ENCODE measurements around the gene EVPL.
"Not testable (repeated sequence)": the region's sequence is repeated elsewhere in the genome, so short reads cannot be mapped to it uniquely, and the experiment has no call there.

Gene EVPL

DNA sequence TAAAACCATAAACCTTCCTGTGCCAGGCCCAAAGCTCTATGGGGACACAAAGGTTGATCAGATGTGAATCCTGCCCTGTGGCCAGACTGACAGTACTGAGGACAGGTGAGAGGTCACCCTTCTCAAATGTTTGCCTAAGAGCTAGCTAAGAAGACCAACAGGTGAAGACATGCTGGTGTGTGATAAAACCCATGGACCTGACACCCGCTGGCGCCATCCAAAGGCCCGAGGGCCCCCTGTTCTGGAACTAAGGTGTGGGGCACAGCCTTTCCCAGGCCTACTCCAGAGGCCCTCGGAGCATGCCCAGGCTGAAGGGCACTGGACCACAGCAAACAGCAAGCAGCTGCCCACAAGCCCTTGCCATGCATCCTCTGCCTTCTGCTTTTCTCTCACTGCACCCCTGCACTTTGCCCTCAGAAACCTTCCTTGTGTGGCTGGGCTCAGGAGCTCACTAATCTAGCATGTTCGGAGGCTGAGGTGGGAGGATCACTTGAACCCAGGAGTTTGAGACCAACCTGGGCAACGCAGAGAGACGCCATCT, 31.7 kb downstream of the EVPL start:
- DNase-seq = no peak

DNA sequence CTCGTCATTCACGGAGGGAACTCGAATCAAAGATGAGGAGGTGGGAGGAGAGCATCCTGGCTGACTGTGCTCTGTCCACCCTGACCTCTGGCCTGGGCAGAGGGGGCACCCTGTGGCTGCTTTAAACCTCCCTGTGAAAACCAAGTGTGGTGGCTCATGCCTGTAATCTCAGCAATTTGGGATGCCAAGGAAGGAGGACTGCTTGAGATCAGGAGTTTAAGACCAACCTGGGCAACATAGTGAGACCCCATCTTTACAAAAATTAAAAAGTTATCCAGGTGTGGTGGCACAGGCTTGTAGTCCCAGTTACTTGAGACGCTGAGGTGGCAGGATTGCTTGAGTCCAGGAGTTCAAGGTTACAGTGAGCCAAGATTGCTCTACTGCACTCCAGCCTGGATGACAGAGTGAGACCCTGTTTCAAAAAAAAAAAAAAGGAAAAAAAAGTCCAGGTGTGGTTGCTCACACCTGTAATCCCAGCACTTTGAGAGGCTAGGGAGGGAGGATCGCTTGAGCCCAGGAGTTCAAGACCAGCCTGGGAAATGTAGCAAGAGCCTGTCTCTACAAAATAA, 32.2 kb downstream of the EVPL start:
- no peak for DNase-seq

DNA sequence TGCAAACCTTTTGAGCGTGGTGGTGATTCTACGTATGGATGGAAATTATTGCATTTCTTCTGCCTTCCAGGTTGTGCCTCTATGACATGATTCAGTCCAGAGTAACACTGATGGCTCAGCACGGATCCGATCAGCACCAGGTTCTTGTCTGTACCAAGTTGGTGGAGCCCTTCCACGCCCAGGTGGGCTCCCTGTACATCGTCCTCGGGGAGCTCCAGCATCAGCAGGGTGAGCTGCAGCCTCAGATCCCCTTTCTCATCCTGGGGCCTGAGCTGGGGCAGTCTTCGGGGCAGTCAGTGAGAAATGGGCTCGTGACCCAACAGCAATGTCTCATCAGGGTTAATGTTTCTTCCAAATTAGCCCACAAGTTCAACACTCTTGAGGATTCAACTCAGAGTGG, 35.7 kb downstream of the EVPL start:
- DNase-seq = no peak

DNA sequence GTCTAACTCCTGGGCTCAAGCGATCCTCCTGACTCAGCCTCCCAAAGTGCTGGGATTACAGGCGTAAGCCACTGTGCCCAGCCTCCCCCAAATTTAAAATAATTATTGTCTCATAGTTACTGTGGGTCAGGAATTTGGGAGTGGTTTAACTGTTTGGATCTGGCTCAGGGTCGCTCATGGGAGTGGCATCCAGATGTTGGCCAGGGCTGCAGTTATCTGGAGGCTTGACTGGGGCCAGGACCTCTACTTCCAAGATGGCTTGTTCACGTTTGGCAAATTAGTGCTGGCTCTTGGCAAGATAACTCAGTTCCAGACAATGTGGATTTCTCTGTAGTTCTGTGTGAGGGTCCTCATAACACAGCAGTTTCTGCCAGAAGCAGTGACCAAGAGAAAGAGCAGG, 40.1 kb downstream of the EVPL start:
- no peak for DNase-seq

DNA sequence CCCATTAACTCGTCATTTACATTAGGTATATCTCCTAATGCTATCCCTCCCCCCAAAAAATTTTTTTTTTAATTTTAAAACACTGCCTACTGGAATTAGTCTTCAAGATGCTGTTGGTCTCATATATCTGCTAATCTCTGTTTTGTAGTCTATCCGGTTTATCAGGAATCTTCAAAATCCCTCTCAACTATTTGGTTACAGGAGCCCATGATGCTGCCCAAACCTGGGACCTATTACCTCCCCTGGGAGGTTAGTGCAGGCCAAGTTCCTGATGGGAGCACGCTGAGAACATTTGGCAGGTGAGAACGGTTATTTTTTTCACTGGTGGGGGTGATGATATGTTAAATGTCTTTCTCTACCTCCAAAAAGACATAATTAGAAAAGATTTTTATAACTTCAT, 41.1 kb downstream of the EVPL start:
- no peak for DNase-seq

DNA sequence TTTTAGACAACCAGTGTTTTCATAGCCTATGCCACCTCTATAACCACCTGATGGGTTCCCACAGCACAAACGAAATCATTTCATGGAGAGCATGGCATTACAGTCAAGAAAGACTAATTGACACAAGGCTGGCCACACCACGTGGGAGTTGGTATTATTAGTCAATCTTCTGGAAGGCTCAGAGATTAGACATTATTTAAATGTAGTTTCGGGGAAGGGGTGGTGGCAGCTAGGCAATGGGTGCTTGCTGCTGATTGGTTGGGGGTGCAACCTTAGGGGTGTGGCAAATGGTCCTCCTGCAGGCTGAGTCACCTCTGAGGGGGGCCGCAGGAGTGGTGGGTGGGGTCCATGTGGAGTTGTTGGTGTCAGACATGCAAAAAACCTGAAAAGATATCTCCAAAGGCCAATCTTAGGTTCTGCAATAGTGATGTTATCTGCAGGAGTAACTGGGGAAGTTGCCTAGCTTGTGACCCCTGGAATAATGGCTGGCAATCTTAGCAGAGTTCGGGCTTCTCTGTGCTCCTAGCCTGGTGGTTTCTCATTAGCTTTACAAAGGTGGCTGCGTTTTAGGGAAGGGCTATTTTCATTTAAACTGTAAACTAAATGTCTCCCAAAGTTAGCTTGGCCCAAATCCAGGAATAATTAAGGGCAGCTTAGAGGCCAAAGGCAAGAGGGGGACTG, 43.5 kb downstream of the EVPL start:
- no peak for DNase-seq

DNA sequence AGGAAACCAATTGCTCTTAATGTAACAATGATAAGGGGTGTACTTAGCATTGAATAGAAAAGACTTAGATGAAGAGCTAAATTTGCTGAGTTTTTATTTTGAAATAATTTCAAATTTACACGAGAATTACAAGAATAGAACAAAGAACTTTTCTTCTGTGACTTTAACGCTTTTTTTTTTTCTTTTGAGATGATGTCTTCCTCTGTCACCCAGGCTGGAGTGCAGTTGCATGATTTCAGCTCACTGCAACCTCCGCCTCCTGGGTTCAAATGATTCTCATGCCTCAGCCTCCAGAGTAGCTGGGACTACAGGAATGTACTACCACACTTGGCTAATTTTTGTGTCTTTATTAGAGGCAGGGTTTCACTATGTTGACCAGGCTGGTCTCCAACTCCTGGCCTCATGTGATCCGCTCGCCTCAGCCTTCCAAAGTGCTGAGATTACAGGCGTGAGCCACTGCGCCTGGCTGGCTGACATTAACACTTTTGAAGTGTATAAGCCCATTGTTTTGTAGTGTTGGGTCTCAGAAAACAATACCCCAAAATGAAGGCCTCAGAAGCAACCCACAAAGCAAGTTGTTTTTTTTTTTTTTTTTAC, 46.0 kb downstream of the EVPL start:
- no peak for DNase-seq

DNA sequence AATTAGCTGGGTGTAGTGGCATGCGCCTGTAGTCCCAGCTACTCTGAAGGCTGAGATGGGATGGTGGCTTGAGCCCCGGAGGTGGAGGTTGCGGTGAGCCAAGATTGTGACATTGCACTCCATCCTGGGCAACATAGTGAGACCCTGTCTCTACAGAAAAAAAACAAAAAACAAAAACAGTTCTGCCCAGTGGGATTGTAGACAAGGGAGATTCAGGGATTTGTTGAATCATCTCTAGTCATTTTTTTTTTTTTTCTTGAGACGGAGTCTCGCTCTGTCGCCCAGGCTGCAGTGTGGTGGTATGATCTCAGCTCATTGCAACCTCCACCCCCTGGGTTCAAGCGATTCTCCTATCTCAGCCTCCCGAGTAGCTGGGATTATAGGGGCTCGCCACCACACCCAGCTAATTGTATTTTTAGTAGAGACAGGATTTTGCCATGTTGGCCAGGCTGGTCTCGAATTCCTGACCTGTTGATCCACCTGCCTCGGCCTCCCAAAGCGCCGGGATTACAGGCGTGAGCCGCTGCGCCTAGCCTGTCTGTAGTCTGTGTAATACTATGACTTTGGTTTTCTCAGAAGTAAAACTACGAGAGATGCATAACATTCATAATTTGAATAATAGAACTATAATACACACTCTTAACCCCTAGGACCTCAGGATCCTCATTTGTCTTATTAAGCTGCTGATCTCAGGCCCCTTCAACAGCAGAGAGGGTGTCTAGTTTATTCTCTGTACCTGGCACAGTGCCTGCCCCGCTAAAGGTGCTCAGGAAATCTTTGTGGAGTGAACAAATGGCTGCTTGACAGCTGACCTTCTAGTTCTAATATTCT, 46.7 kb downstream of the EVPL start:
- DNase-seq = no peak

DNA sequence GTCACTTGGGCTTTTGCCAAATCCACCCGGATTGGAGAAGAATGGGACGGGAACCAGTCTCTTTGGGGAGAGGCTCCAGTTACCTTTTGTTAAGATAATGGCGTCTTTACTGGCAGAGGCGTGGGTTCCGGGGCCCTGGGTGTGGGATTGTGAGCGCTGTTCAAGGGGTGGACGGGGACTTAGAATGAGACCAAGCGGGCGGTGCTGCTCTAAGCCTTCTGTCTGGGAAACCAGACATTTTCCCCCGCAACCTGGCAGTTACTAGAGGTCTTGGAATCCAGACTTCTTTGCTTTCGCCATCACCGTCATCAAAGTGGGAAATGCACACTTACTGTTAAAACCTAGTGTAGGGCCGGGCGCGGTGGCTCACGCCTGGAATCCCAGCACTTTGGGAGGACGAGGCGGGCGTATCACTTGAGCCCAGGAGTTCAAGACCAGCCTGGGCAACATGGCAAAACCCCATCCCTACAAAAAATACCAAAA, 47.4 kb downstream of the EVPL start:
- peak; percentile 68 for DNase-seq

DNA sequence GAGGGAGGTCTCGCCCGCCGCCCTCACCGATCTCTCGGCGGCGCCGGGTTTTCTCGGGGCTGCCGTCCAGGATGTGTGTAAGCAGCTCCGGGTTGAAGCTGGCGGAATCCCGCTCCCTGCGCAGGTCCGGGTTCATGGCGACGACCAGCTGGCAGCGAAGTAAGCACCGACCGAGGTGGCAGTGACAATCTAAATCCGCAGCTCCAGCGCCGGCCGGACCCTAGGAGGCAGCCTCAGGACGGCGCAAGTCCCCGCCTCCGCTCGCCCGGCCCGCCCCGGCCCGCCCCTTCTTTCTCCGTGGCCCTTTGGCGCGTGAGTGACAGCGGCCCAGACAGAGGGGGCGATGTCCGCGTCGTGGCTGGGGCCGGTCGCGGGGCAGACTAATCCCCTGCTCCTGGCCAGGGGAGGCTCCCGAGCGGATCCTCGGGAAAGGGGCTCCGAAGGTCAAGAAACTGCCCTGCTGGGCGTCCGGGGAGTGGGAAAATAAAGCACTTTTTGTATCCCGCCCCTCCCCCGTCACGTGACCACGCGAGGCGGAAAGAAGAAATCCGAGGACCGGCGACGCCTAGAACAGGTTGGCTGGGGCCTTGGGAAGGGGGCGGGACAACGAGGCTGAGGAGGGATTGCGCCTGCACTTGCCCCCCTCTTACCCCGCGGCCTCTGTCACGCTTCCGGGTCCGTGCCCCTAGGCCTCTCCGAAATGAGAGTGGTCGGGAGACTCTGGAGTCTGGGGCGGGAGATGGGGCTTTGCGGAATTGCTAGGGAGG, 48.0 kb downstream of the EVPL start, which contains the start of the genes ACOX1 and TEN1:
Gene ACOX1 (minus strand): TSS at position 229 of the 767 bp plus-strand sequence. CDS start 93 bp downstream, at position 136.
Gene TEN1 (plus strand): TSS at position 303 of the 767 bp plus-strand sequence. CDS start 6,953 bp downstream, outside the sequence.
- peak; percentile 97 for DNase-seq

DNA sequence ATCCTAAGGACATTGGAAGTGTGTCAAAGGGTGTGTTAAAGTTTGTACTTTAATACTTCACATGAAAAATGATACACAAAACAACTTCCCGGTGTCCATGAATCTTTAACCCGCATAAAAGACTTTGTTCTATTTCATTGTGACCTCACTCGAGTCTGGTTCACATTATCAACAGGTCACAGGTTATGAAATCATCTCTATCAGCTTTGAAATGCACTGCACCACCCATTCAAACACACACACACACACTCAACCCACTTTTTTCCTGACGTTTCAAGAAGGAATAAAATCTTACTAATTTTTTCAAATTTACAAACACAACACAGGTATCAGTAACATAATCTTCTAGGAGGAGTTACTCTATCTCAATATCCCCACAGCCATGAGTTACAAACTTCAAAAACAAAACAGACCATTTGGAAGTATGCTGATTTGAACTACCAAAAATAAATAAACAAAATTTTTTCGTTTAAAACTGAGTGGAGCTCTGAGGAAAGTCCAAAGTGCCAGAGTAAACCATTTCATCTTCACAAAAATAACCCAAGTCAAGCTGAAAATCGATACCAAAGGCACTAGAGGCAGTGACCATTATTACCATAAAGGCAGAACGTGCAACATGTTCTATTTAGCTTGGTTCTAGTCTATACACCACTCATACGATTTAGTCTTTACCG, 50.8 kb downstream of the EVPL start:
- no peak for DNase-seq

DNA sequence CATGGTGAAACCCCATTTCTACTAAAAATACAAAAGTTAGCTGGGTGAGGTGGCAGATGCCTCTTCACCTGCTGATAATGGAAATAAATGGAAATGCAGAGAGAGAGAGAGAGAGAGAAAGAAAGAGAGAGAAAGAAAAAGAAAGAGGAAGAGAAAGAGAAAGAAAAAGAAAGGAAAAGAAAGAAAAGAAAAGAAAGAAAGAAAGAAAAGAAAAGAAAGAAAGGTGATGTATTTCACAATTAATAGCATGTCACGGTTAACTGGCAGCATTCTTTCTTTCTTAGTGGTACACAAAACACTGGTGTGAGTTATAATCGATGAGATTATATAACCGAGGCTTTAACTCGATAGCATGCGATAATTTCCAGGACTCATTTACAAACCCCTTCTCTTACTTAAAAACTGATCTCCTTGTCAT, 51.3 kb downstream of the EVPL start:
- DNase-seq = no peak

DNA sequence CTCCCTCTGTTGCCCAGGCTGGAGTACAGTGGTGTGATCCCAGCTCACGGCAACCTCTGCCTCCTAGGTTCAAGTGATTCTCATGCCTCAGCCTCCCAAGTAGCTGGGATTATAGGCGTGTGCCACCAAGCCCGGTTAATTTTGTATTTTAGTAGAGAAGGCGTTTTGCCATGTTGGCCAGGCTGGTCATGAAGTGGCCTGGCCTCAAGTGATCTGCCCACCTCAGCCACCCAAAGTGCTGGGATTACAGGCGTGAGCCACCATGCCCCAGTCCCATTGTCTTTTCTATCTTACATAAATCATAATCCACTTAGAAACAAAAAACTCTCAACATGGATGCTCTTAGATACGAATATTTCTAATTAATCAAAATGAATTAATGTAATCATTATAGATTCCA, 51.9 kb downstream of the EVPL start:
- not testable (repeated sequence) for DNase-seq

DNA sequence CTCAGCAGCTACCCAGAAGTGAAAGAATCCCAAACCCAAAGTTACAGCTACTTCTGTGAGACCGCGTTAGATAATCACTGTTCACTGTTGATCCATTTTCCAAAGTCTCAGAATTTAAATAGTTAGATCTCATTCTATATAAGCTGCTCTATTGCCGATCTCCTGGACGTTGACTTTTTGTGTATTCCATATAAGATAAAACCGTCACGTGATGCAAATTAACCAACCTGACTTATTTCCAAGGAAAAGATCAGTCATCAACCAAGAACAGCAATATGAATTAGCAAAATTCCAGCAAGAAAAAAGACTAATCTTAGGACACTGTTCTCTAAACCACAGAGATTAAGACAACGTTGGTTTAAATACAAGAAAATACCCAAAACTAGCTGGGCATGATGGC, 56.5 kb downstream of the EVPL start:
- DNase-seq = no peak

DNA sequence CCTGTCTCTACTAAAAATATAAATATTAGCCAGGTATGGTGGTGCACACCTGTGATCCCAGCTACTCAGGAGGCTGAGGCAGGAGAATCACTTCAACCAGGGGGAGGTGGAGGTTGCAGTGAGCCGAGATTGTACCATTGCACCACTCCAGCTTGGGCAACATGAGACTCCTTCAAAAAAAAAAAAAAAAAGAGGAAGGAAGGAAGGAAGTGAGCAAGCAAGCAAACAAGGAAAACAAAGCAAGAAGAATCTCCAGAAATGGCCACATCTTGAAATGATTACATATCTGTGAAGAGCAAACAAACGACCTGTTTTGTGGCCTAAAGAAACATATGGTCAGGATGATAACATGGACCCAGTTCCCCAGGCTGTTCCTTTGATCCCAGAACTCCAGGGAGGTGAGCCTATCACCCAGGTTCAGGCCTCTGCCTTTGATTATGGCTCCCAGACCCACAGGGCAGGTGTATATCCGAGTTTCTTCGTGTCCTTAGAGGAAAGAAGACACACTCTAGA, 57.0 kb downstream of the EVPL start:
- DNase-seq = no peak

DNA sequence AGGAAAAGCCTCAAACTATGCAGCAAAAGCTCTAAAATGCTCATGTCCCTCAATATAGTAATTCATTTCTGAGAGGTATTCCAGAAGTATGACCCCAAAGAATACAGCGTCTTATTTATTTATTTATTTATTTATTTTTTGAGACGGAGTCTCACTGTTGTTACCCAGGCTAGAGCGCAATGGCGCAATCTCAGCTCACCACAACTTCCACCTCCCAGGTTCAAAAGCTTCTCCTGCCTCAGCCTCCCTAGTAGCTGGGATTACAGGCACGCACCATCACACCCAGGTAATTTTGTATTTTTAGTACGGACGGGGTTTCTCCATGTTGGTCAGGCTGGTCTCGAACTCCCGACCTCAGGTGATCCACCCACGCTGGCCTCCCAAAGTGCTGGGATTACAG, 58.1 kb downstream of the EVPL start:
- not testable (repeated sequence) for DNase-seq

DNA sequence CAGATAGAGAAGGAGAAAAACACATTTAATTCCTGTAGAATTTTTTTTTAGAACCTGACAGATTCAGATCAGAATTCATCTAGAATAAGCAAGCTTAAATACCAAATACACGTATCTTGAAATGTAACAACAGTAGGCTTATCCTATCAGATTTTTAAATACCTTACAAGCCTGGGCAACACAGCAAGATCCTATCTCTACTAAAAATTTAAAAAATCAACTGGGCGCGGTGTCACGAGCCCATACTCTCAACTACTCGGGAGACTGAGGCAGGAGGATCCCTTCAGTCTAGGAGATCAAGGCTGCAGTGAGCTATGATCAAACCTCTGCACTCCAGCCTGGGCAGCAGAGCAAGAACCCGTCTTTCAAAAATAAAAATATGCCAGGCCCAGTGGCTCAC, 61.6 kb downstream of the EVPL start:
- no peak for DNase-seq

DNA sequence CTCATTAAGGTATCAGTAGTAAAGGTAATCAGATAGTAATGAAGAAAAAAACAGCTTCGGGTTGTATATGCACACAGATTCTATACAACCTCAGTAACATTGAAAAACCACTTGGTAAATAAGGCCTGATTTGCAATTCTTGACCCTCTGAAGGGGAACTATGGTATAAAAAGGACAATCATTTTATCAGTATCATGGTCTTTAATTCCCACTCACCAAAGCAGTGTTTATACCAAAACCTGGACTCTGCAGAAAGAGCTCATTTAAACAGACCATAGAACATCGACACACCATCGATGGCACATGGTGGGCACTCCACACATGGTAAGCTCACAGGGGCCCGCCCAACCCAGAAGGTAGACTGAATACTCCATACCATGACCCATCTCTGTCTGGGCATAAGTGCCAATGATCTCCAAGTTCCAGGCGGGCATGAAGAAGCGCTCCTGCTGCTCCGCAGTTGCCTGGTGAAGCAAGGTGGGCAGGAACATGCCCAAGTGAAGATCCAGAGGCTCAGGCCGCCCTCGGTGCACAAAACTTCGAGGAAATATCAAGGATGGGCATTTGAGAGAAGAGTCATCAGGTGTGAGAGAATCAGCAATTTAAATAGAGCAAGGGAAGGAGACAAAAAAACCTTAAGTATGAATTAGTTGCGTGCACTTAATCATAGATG, 67.1 kb downstream of the EVPL start:
- DNase-seq = no peak

DNA sequence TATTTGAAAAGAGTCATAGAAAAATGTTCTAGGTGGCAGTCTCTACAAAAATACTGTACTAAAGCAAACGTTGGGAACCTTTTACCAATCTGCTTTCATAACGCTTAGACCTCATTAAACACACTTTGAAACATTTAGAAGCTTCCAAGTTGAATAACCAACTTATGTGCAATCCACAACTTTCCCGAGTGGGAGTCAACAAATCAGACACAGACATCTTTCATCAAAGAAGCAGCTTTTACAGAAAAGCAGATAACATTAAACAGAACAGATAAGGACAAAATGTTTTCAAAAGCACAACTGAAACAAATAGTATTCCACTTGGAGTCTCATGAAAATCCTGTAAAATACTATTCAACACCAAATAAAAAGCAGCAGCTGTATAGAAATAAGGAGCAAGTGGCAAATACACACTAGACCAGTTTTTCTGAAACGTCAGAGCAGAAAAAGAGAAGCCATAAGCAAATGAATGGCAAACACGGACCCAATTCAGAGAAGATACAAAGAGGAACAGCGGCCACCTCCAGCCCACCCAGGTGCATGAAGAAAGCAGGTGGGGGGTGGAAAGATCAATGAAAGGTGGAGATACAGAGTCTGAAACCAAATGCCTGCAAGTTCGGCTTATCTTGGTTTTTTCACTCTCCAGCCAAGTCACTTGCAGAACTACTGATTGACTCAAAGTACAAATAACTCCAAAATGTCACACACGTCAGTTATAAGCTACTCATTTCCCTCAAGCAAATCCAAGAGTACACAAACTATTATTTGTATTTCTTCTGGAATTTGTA, 67.9 kb downstream of the EVPL start:
- DNase-seq = no peak

Measured in fibroblast of upper back skin (primary cell).